NCI-H345 (cell line): ENCODE results near the gene SPACA9.

ENCODE experiments used
- DNase-seq: peaks from one replicate; lab custom pipeline; 2025; lab: John Stamatoyannopoulos, UW

Gene SPACA9

GRCh38 chr9:132878695-132879456 is at the start of gene SPACA9:
Gene SPACA9 (plus strand): TSS chr9:132878898. CDS start chr9:132883948, 5,050 bp downstream.
- DNase-seq: peak; percentile 55

- DNase-seq: no peak
These were observed 46.4 kb upstream of the SPACA9 start for GRCh38 chr9:132832171-132832881.

- no peak for DNase-seq
These were observed 45.1 kb upstream of the SPACA9 start for GRCh38 chr9:132833550-132834121.

- no peak for DNase-seq
These were observed 44.4 kb upstream of the SPACA9 start for GRCh38 chr9:132834343-132834742.

GRCh38 chr9:132837501-132838286 is 41.0 kb upstream of the SPACA9 start:
- no peak for DNase-seq

GRCh38 chr9:132838291-132838690 is 40.4 kb upstream of the SPACA9 start:
- no peak for DNase-seq

GRCh38 chr9:132840980-132841379 is 37.7 kb upstream of the SPACA9 start:
- DNase-seq: no peak

- no peak for DNase-seq
These were observed 36.3 kb upstream of the SPACA9 start for GRCh38 chr9:132842124-132843044.

- DNase-seq: no peak
These were observed 32.4 kb upstream of the SPACA9 start for GRCh38 chr9:132846109-132846917.

- DNase-seq: no peak
These were observed 31.7 kb upstream of the SPACA9 start for GRCh38 chr9:132846918-132847515.

GRCh38 chr9:132849185-132849706 is 29.5 kb upstream of the SPACA9 start:
- DNase-seq: peak; percentile 68

- DNase-seq: no peak
These were observed 25.2 kb upstream of the SPACA9 start for GRCh38 chr9:132853482-132853881.

- DNase-seq: no peak
These were observed 23.9 kb upstream of the SPACA9 start for GRCh38 chr9:132854832-132855231.

- DNase-seq: no peak
These were observed 22.8 kb upstream of the SPACA9 start for GRCh38 chr9:132855904-132856303.

- no peak for DNase-seq
These were observed 21.7 kb upstream of the SPACA9 start for GRCh38 chr9:132857031-132857430.

- peak; percentile 87 for DNase-seq
These were observed 20.9 kb upstream of the SPACA9 start for GRCh38 chr9:132857616-132858342.

- peak; percentile 16 for DNase-seq
These were observed 19.9 kb upstream of the SPACA9 start for GRCh38 chr9:132858751-132859150.

- DNase-seq: no peak
These were observed 17.0 kb upstream of the SPACA9 start for GRCh38 chr9:132861666-132862065.

GRCh38 chr9:132862533-132862932 is 16.2 kb upstream of the SPACA9 start:
- DNase-seq: no peak
